OCI-LY3 (cell line): ENCODE data around the gene DARS2.

Experiments
- CTCF ChIP-seq: fragments of 200-600, 300-600 bp; sonication (generic); IDR thresholded peaks from 2 replicates; pipeline ENCODE4 v1.5.1; 2014; ENCODE audit warnings: antibody characterized with exemption, low read length, low read depth
- EZH2phosphoT487 ChIP-seq: fragments of 200-600 bp; shearing (Covaris generic); IDR thresholded peaks from 2 replicates; pipeline ENCODE4 v1.6.1; 2018; ENCODE audit warnings: antibody characterized with exemption, mixed run types, low read depth

GRCh38 chr1:173802961-173803360 lies 21.5 kb upstream of the DARS2 start:
- TF ChIP-seq CTCF (no peak), EZH2phosphoT487 (no peak)
